GM13976 (cell line): ENCODE results near the gene LCT.

Experiments used
- DNase-seq: peaks from one replicate; pipeline ENCODE4 v3.0.0; 2012; ENCODE audit warnings: low spot score
- in situ Hi-C: fragments of 300-500 bp; cut with MboI; formaldehyde crosslinking; loops from one replicate; pipeline ENCODE4 v1.12.0; 2022; ENCODE audit warnings: low sequenced_read_pairs, mixed read lengths, inconsistent platforms; ENCODE audit not compliant: unreplicated experiment
- TF ChIP-seq, protein P1 (sequence below): IDR thresholded peaks from 2 replicates; pipeline ENCODE4 v1.5.1; 2012; ENCODE audit warnings: borderline replicate concordance, mild to moderate bottlenecking; ENCODE audit not compliant: insufficient read depth; ENCODE audit errors: extremely low read depth, missing control alignments, control extremely low read depth

LCT gene

DNA sequence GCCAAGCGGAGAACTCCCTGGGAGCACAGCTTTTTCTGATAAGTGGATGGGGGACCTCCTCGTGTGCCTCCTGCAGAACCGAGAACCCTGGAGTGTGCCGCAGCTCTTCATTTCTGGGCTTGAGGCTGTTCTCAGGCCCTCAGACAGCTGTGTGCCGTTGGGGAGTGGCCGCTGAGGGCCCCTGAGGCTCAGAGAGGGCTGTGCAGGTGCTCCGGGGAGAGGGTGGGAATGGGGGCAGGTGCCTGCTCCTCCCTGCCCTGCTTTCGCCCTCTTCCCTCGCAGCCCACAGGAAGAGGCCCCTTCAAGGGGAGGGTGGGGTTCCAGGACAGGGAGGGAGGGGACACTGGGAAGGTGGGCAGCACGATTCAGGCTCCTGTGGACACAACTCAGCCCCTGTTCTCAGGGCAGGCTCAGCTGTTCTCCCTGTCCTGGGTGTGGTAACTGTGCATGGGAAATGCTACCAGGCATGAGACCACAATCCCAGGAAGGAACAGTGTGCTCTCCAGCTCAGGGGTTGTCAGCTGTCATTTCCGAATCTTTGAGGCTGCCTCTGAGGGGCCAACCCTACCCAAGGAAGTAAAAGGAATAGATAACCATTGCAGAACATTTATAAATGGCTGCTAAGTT is 11.3 kb downstream of the LCT start:
- TF ChIP-seq, protein P1, sequence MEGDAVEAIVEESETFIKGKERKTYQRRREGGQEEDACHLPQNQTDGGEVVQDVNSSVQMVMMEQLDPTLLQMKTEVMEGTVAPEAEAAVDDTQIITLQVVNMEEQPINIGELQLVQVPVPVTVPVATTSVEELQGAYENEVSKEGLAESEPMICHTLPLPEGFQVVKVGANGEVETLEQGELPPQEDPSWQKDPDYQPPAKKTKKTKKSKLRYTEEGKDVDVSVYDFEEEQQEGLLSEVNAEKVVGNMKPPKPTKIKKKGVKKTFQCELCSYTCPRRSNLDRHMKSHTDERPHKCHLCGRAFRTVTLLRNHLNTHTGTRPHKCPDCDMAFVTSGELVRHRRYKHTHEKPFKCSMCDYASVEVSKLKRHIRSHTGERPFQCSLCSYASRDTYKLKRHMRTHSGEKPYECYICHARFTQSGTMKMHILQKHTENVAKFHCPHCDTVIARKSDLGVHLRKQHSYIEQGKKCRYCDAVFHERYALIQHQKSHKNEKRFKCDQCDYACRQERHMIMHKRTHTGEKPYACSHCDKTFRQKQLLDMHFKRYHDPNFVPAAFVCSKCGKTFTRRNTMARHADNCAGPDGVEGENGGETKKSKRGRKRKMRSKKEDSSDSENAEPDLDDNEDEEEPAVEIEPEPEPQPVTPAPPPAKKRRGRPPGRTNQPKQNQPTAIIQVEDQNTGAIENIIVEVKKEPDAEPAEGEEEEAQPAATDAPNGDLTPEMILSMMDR: no peak
- DNase-seq: no peak
- in situ Hi-C loops: no loop called here

DNA sequence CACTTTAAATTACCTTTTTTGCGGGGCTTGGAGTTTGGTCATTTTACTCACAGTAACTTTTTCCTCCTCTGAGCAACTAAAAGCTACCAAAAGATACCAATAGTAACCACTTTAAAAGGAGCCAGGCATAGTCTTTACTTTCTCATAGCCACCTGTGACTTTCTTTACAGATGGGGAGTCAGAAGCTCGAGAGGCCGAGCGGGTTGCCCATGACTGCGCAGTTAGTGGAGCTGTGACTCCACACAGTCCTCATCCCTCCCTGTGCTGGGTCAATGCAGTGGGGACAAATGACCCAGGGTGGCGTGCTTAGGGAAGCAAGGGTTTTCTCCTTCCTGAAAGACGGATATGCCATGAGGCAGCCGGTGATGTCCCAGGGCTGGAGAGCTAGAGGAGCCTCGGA is 11.9 kb downstream of the LCT start:
- TF ChIP-seq, protein P1: no peak
- DNase-seq: no peak
- in situ Hi-C loops: no loop called here

DNA sequence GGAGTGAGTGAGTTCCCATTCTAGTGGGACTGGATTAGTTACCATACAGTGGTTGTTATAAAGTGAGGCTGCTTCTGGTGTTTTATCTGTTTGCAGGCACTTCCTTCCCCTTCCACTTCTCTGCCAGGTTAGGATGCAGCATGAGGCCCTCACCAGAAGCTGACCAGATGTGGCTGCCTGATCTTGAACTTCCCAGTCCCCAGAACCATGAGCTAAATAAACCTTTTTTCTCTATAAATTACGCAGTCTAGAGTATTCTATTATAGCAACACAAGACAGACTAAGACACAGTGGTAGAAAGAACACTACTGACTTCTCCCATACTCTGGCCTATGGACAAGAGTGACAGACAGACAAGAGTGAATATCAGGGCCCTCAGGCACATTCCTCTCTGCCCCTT is 14.1 kb downstream of the LCT start:
- TF ChIP-seq, protein P1: no peak
- no peak for DNase-seq
- in situ Hi-C loops: no loop called here

DNA sequence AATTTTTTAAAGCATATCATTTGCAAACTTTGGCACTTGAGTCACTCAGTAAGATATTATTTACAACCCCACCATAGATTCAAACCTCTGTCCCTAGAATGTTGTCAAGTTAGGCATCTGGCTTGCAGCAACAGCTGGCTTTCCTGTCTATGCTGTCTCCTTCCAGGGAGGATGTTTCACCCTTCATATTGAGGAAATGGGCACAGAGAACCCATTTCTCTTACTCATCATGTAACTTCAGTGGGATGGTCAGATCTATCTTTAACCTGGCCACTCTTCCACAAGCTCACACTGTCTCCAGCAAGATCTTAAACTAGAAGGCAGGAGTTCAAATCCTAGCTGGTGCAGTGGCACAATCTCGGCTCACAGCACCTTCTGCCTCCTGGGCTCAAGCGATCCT is 15.8 kb downstream of the LCT start:
- in situ Hi-C loops: no loop called here
- TF ChIP-seq, protein P1: no peak
- DNase-seq: no peak

DNA sequence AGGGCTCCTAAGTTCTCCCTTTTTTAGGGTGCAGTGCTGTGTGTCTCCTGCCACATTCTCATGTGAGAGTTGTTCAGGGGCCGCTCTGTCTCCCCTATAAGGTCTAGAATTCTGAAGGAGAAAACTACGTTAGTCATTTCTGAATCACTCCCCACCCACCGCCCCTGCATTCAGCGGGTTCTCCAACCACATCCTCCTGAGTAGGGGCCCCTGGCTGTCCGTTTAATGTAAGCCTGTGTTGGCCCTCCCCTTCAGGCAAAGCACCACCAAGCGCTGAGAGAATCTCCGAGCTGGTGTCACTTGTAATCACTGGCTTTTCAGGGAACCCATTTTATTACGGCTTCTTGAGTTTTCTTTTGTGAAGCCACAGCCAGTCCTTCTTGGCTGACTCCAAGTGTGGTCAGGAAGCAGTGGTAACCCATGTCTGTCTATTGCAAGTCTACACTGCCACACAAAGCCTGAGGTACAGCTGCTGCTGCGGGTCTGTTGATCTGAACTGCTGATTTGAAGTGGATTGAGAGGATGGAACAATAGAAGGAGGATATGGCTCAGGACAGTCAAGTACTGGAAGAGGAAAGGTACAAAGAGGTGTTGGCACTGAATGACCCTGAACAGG is 16.9 kb downstream of the LCT start:
- in situ Hi-C loops: no loop called here
- DNase-seq: peak; percentile 82
- TF ChIP-seq, protein P1: no peak

DNA sequence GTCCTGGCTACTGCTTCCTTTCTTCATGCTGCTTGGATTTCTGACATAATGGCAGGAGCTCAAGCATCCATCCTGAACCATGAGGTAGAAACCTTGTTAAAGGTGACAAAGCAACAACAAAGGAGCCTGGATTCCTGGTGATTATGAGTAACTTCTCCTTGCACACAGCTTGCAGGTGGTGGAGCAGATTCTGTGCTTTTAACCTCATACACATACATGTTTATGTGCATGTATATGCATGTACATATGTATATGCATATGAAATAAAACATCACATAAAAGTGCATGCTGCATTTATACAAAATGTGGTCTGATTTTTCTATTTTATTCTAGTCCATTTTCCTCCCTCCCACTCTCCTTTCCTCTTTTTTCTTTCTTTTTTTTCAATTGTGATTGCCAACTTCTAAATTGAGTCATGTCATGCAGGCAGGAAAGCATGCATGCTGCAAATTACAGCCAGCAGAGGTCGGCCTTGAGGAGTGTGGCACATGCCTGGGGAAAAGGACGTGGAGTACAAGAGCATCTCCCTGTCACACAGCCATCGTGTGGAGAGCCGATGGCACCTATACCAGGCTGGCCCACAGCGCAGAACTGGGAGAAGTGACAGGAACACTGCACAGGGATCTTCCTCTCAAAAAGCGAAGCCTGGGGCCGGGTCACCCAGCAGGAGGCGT is 17.9 kb downstream of the LCT start:
- TF ChIP-seq, protein P1: peak; percentile 22
- DNase-seq: no peak
- in situ Hi-C loops: no loop called here

DNA sequence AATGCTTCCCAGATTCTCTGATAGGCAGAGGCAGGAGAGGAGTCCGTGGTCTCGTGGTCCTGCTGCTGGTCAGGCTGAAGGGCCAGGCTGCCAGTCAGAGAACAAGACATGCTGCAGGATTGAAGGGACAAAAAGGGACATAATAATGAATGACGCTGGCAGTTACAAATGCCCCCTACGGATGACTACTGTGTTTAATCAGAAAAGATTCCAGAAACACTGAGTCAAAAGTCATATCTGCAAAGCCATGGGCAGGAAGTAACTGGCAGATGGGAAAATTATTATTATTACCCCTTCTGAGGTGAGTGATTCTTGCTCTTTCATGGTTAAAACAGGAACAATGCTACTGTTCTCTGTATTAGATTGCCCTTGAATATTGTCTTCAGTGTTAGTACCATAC is 19.0 kb downstream of the LCT start:
- TF ChIP-seq, protein P1: no peak
- in situ Hi-C loops: no loop called here
- no peak for DNase-seq
